Vagina (tissue), 2 donors: Measurements from ENCODE around the gene ALK.

ENCODE experiments used
- CTCF ChIP-seq, 3 experiments: fragments of 450-650 bp in 2 of 3; fragments of 200-600 bp in 1 of 3; sonication (generic) in 1 of 3; IDR thresholded peaks; one replicate each; pipeline ENCODE4 v1.5.1; 2017 to 2019; ENCODE audit warnings: antibody characterized with exemption in 3 of 3, mild to moderate bottlenecking in 2 of 3, moderate library complexity in 2 of 3
- POLR2A ChIP-seq, 2 donors: fragments of 450-650 bp; IDR thresholded peaks; one replicate each; pipeline ENCODE4 v1.6.1; 2017; ENCODE audit warnings: antibody characterized with exemption in 2 of 2, mild to moderate bottlenecking in 2 of 2, moderate library complexity in 2 of 2

GRCh38 chr2:29697181-29697580 lies 224.2 kb downstream of the ALK start:
- TF ChIP-seq CTCF (IDR thresholded peaks at IDR 0.05) (no peak), POLR2A (IDR thresholded peaks at IDR 0.05) (no peak)
